Lower lobe of right lung (tissue), 2 donors: Measurements from ENCODE around the gene LRRC42. TPM values are rescaled to one million over a fixed set of nuclear protein-coding genes. Genes with fewer than 3 reads are reported as not detected.
A peak's percentile ranks its signal among the peaks of the same experiment; 100 is the strongest.

Experiments used
- ATAC-seq, 2 donors: fragments of 200-7000 bp; cut with Tn5 transposase; one replicate each; pipeline ENCODE4 v1.9.1; 2020 to 2022; ENCODE audit warnings: mild to moderate bottlenecking in 2 of 2, moderate library complexity in 2 of 2
- DNase-seq: peaks from one replicate; pipeline ENCODE4 v3.0.0-alpha.2; 2020
- H3K27ac ChIP-seq: fragments of 200-600 bp; one replicate; pipeline ENCODE4 v1.8.0; 2022
- H3K27me3 ChIP-seq: fragments of 200-600 bp; one replicate; pipeline ENCODE4 v1.8.0; 2022; ENCODE audit warnings: low read depth
- H3K36me3 ChIP-seq: fragments of 200-600 bp; one replicate; pipeline ENCODE4 v1.8.0; 2022; ENCODE audit warnings: mild to moderate bottlenecking
- H3K4me1 ChIP-seq: fragments of 200-600 bp; one replicate; pipeline ENCODE4 v1.8.0; 2022
- H3K4me3 ChIP-seq: fragments of 200-600 bp; one replicate; pipeline ENCODE4 v1.8.0; 2022; ENCODE audit warnings: mild to moderate bottlenecking
- H3K9me3 ChIP-seq: fragments of 200-600 bp; one replicate; pipeline ENCODE4 v1.8.0; 2022
- intact Hi-C: fragments of 100-400 bp; cut with DNase I; formaldehyde crosslinking; loops from one replicate; pipeline ENCODE4 v1.11.0; 2022
- total RNA-seq: library from RNA; stranded (reverse); fragmentation: NEBNext Ultra II Directional; extraction: Animal tissue kit (Norgen Biotek cat#: 25700); gene quantifications from one replicate; pipeline ENCODE4 v1.2.1, GENCODE V29; 2021
- TF ChIP-seq, protein P1 (sequence below): fragments of 200-600 bp; IDR thresholded peaks from one replicate; pipeline ENCODE4 v1.8.0; 2022; ENCODE audit warnings: antibody characterized with exemption, mild to moderate bottlenecking
- donor health status: DM: no; HTN: yes; CAD: no; lungs with severe emphysema.

Gene LRRC42
- total RNA-seq, 1 donor from 2014 or later: 16.5 TPM

GRCh38 chr1:53995683-53996082 is 49.5 kb downstream of the LRRC42 start:
- intact Hi-C loops: no loop called here
- no peak for ATAC-seq

GRCh38 chr1:53998223-53998622 is 52.1 kb downstream of the LRRC42 start:
- Histone ChIP-seq H3K4me3 (no peak overlapping the region), H3K4me1 (no peaks in the 10 kb centered on the region), H3K27me3 (no peaks in the 10 kb centered on the region), H3K9me3 (no peaks in the 10 kb centered on the region), H3K36me3 (no peaks in the 10 kb centered on the region), H3K27ac (no peak overlapping the region)
- intact Hi-C loops: no loop called here
- TF ChIP-seq, protein P1, sequence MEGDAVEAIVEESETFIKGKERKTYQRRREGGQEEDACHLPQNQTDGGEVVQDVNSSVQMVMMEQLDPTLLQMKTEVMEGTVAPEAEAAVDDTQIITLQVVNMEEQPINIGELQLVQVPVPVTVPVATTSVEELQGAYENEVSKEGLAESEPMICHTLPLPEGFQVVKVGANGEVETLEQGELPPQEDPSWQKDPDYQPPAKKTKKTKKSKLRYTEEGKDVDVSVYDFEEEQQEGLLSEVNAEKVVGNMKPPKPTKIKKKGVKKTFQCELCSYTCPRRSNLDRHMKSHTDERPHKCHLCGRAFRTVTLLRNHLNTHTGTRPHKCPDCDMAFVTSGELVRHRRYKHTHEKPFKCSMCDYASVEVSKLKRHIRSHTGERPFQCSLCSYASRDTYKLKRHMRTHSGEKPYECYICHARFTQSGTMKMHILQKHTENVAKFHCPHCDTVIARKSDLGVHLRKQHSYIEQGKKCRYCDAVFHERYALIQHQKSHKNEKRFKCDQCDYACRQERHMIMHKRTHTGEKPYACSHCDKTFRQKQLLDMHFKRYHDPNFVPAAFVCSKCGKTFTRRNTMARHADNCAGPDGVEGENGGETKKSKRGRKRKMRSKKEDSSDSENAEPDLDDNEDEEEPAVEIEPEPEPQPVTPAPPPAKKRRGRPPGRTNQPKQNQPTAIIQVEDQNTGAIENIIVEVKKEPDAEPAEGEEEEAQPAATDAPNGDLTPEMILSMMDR: no peak
- DNase-seq (no peak), ATAC-seq (no peak)

More at GRCh38 chr1:53995683-53996082, 49.5 kb downstream of the LRRC42 start:
- Histone ChIP-seq H3K27me3 (no peaks in the 10 kb centered on the region), H3K27ac (no peak overlapping the region), H3K4me3 (no peak overlapping the region), H3K9me3 (no peaks in the 10 kb centered on the region), H3K36me3 (no peaks in the 10 kb centered on the region), H3K4me1 (no peaks in the 10 kb centered on the region)
- TF ChIP-seq, protein P1: no peak
- DNase-seq: no peak

- no peaks in the 10 kb centered on the region for H3K9me3 ChIP-seq
- TF ChIP-seq, protein P1: no peak
- no peak overlapping the region for H3K27ac ChIP-seq
- H3K4me1 ChIP-seq: no peaks in the 10 kb centered on the region
- DNase-seq: no peak
- intact Hi-C loops: no loop called here
- no peak overlapping the region for H3K4me3 ChIP-seq
- ATAC-seq: no peak
- H3K36me3 ChIP-seq: no peaks in the 10 kb centered on the region
- no peaks in the 10 kb centered on the region for H3K27me3 ChIP-seq
These were observed 53.8 kb downstream of the LRRC42 start for GRCh38 chr1:53999920-54000319.

DNA sequence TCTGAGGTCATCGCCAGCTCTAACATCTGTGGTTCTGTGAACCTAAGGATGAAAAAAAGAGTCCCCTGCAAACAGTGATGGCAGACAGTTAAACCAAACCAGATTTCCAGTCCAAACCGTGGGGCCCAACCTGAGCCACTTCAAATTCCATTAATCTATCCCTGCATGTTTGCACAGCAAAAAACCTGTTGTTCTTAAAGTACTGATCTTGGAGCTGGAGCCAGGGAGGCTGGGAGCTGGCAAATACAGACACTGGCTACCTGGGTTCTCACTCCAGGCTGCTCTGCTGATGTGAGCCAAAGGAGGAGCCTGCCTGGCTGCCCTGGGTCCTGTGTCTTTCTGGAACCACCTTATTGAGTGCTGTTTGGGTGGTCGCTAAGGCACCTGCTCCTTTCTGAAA is 55.4 kb downstream of the LRRC42 start:
- Histone ChIP-seq H3K27ac (no peak overlapping the region), H3K36me3 (no peaks in the 10 kb centered on the region), H3K4me1 (no peaks in the 10 kb centered on the region), H3K9me3 (no peaks in the 10 kb centered on the region), H3K27me3 (no peaks in the 10 kb centered on the region), H3K4me3 (no peak overlapping the region)
- intact Hi-C loops: no loop called here
- DNase-seq: no peak
- TF ChIP-seq, protein P1: no peak
- peak; percentile 59 to 75 for ATAC-seq

DNA sequence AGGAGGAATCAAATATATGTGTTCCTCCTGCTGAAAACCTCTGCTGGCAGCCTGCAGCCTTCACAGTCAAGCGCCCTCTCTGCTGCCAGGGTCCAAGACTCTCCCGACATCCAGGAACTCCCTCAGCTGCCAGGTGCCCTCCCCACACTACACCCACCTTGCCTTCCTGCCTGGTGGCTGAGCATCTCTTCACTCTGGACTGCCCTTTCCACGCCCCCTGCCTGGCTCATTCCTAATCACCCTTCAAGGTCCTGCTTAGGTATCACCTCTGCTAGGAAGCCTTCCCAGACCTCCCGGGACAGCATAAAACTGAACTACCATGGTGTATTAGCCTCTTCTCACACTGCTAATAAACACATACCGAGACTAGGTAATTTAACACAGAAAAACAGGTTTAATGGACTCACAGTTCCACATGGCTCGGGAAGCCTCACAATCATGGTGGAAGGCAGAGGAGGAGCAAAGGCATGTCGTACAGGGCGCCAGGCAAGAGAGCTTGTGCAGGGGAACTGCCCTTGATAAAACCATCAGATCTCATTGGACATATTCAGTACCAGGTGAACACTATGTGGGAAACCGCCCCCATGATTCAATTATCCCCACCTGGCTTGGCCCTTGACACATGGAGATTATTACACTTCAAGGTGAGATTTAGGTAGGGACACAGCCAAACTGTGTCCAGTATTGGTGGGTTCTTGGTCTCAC is 56.5 kb downstream of the LRRC42 start:
- ATAC-seq: peak in 1 of 2 donors; percentile 24
- Histone ChIP-seq H3K4me1 (no peaks in the 10 kb centered on the region), H3K36me3 (no peaks in the 10 kb centered on the region), H3K9me3 (no peaks in the 10 kb centered on the region), H3K27me3 (no peaks in the 10 kb centered on the region), H3K27ac (no peak overlapping the region), H3K4me3 (no peak overlapping the region)
- TF ChIP-seq, protein P1: no peak
- no peak for DNase-seq
- intact Hi-C loops: no loop called here
